H9 (cell line): ENCODE measurements around the gene SNCA. TPM values are rescaled to one million over a fixed set of nuclear protein-coding genes. Genes with fewer than 3 reads are reported as not detected.

ENCODE experiments used
- DNase-seq: peaks from one replicate; pipeline ENCODE4 v3.0.0-alpha.2; 2017
- H2AFZ ChIP-seq: one replicate; pipeline ENCODE4 v1.6.1; 2013; ENCODE audit warnings: mild to moderate bottlenecking, low read length, control low read depth, moderate library complexity
- H2AK5ac ChIP-seq: 2 replicates; pipeline ENCODE4 v1.6.1; 2013; ENCODE audit warnings: low read length, control low read depth, mixed read lengths; ENCODE audit not compliant: insufficient read length
- H2BK120ac ChIP-seq: one replicate; pipeline ENCODE4 v1.6.1; 2013; ENCODE audit warnings: low read depth, mild to moderate bottlenecking, low read length, control low read depth, inconsistent platforms; ENCODE audit not compliant: poor library complexity, severe bottlenecking
- H2BK12ac ChIP-seq: 2 replicates; pipeline ENCODE4 v1.6.1; 2013; ENCODE audit warnings: low read length, control low read depth, mixed read lengths, low read depth; ENCODE audit not compliant: insufficient read length
- H2BK15ac ChIP-seq: 2 replicates; pipeline ENCODE4 v1.6.1; 2013; ENCODE audit warnings: low read depth, low read length, control low read depth
- H2BK20ac ChIP-seq: one replicate; pipeline ENCODE4 v1.6.1; 2013; ENCODE audit warnings: low read depth, mild to moderate bottlenecking, low read length, control low read depth, inconsistent platforms; ENCODE audit not compliant: poor library complexity, severe bottlenecking
- H2BK5ac ChIP-seq: 2 replicates; pipeline ENCODE4 v1.6.1; 2013; ENCODE audit warnings: low read length, control low read depth, mixed read lengths; ENCODE audit not compliant: insufficient read length
- H3K14ac ChIP-seq: 2 replicates; pipeline ENCODE4 v1.6.1; 2013; ENCODE audit warnings: low read length, control low read depth; ENCODE audit not compliant: insufficient read depth
- H3K18ac ChIP-seq: 2 replicates; pipeline ENCODE4 v1.6.1; 2013; ENCODE audit warnings: low read depth, mild to moderate bottlenecking, mixed read lengths, low read length, control low read depth; ENCODE audit not compliant: insufficient read length
- H3K23ac ChIP-seq: 2 replicates; pipeline ENCODE4 v1.6.1; 2013; ENCODE audit warnings: low read length, control low read depth, mixed read lengths, low read depth; ENCODE audit not compliant: insufficient read length
- H3K23me2 ChIP-seq: 2 replicates; pipeline ENCODE4 v1.6.1; 2013; ENCODE audit warnings: low read depth, mild to moderate bottlenecking, mixed read lengths, low read length, control low read depth; ENCODE audit not compliant: insufficient read length, poor library complexity, severe bottlenecking
- H3K27ac ChIP-seq: 2 replicates; pipeline ENCODE4 v1.5.1; 2013; ENCODE audit warnings: low read length, control low read depth, mixed read lengths, low read depth; ENCODE audit not compliant: insufficient read length
- H3K27me3 ChIP-seq: 2 replicates; pipeline ENCODE4 v1.6.1; 2013; ENCODE audit warnings: low read length, control low read depth, inconsistent platforms; ENCODE audit not compliant: insufficient read depth
- H3K4ac ChIP-seq: 2 replicates; pipeline ENCODE4 v1.6.1; 2013; ENCODE audit warnings: low read depth, mild to moderate bottlenecking, control low read depth, inconsistent platforms, low read length, moderate library complexity
- H3K4me1 ChIP-seq: 2 replicates; pipeline ENCODE4 v1.6.1; 2013; ENCODE audit warnings: low read length, control low read depth, inconsistent platforms; ENCODE audit not compliant: insufficient read depth
- H3K4me2 ChIP-seq: 2 replicates; pipeline ENCODE4 v1.6.1; 2013; ENCODE audit warnings: low read length, control low read depth, mixed read lengths; ENCODE audit not compliant: insufficient read length, insufficient read depth
- H3K56ac ChIP-seq: 2 replicates; pipeline ENCODE4 v1.6.1; 2013; ENCODE audit warnings: low read depth, mild to moderate bottlenecking, mixed read lengths, low read length, control low read depth; ENCODE audit not compliant: insufficient read length
- H3K79me1 ChIP-seq: 2 replicates; pipeline ENCODE4 v1.6.1; 2013; ENCODE audit warnings: low read depth, mild to moderate bottlenecking, moderate library complexity, low read length, control low read depth, inconsistent platforms; ENCODE audit not compliant: insufficient read depth, poor library complexity, severe bottlenecking
- H3K79me2 ChIP-seq: 2 replicates; pipeline ENCODE4 v1.6.1; 2013; ENCODE audit warnings: low read length, control low read depth, inconsistent platforms; ENCODE audit not compliant: insufficient read depth
- H3K9ac ChIP-seq: 2 replicates; pipeline ENCODE4 v1.6.1; 2013; ENCODE audit warnings: low read length, control low read depth, mixed read lengths; ENCODE audit not compliant: insufficient read length; ENCODE audit errors: extremely low read depth
- H3K9me3 ChIP-seq: one replicate; pipeline ENCODE4 v1.6.1; 2013; ENCODE audit warnings: low read depth, low read length, inconsistent platforms; ENCODE audit not compliant: control insufficient read depth
- H3T11ph ChIP-seq: one replicate; pipeline ENCODE4 v1.6.1; 2013; ENCODE audit warnings: mild to moderate bottlenecking, low read length, control low read depth, inconsistent platforms
- H4K20me1 ChIP-seq: one replicate; pipeline ENCODE4 v1.6.1; 2013; ENCODE audit not compliant: control insufficient read depth, insufficient read length, insufficient read depth
- H4K5ac ChIP-seq: 2 replicates; pipeline ENCODE4 v1.6.1; 2013; ENCODE audit warnings: low read depth, mild to moderate bottlenecking, mixed read lengths, low read length, control low read depth; ENCODE audit not compliant: insufficient read length
- H4K8ac ChIP-seq: replicated peaks from 2 replicates; pipeline ENCODE4 v1.6.1; 2013; ENCODE audit warnings: low read length, control low read depth, mixed read lengths, low read depth; ENCODE audit not compliant: insufficient read length
- H4K91ac ChIP-seq: 2 replicates; pipeline ENCODE4 v1.6.1; 2013; ENCODE audit warnings: low read depth, mild to moderate bottlenecking, moderate library complexity, mixed read lengths, low read length, control low read depth; ENCODE audit not compliant: insufficient read length
- H3K27ac Mint-ChIP-seq, 3 experiments: 2 replicates in 2 of 3; 3 replicates in 1 of 3; pipeline ENCODE4 v1.8.0; 2020 to 2021; ENCODE audit warnings: mixed read lengths in 3 of 3, mild to moderate bottlenecking in 1 of 3, moderate library complexity in 1 of 3
- H3K27me3 Mint-ChIP-seq: 2 replicates; pipeline ENCODE4 v1.8.0; 2021; ENCODE audit warnings: low read depth, mild to moderate bottlenecking, moderate library complexity, mixed read lengths
- H3K36me3 Mint-ChIP-seq, 3 experiments: 2 replicates in 2 of 3; 3 replicates in 1 of 3; pipeline ENCODE4 v1.8.0; 2020 to 2021; ENCODE audit warnings: low read depth in 3 of 3, mixed read lengths in 3 of 3; ENCODE audit not compliant: insufficient read depth in 1 of 3
- H3K4me1 Mint-ChIP-seq, 2 experiments: 2 replicates each; pipeline ENCODE4 v1.8.0; 2020; ENCODE audit warnings: mixed read lengths in 2 of 2
- H3K4me3 Mint-ChIP-seq, 2 experiments: 2 replicates in 1 of 2; 3 replicates in 1 of 2; pipeline ENCODE4 v1.8.0; 2020 to 2021; ENCODE audit warnings: mild to moderate bottlenecking in 2 of 2, mixed read lengths in 2 of 2, moderate library complexity in 1 of 2
- H3K9me3 Mint-ChIP-seq, 2 experiments: 2 replicates in 1 of 2; 3 replicates in 1 of 2; pipeline ENCODE4 v1.8.0; 2020; ENCODE audit warnings: mild to moderate bottlenecking in 2 of 2, mixed read lengths in 2 of 2, moderate library complexity in 1 of 2
- WGBS: extraction: QIAGEN DNeasy Blood & Tissue Kit; methylation state at CpG from one replicate; pipeline ENCODE4 v1.1.7; 2013; ENCODE audit warnings: missing lambda C conversion rate, low lambda C conversion rate, mixed read lengths; ENCODE audit not compliant: insufficient read length; ENCODE audit errors: extremely low coverage; 5-methylcytosine and 5-hydroxymethylcytosine counted together
- total RNA-seq: library from RNA; stranded (reverse); gene quantifications from 2 replicates; pipeline ENCODE4 v1.2.1, GENCODE V29; 2021
- TF ChIP-seq, protein P1 (sequence below): fragments of 200-600 bp; sonication (generic); conservative IDR thresholded peaks from 3 replicates; pipeline ENCODE4 v1.8.0; 2021; ENCODE audit warnings: antibody characterized with exemption, mild to moderate bottlenecking

The SNCA gene
- total RNA-seq, 1 experiment from 2014 or later, result 8.5 TPM

GRCh38 chr4:89759426-89759825 is 77.5 kb downstream of the SNCA start:
- Mint-ChIP-seq H3K27ac (no peak overlapping the region), H3K4me1 (no peaks in the 10 kb centered on the region), H3K4me3 (no peak overlapping the region), H3K27me3 (no peaks in the 10 kb centered on the region), H3K9me3 (no peaks in the 10 kb centered on the region), H3K36me3 (no peaks in the 10 kb centered on the region)
- H3K23me2 ChIP-seq, result no peaks in the 10 kb centered on the region
- no peak for DNase-seq
- H4K91ac ChIP-seq, result no peak overlapping the region
- no peaks in the 10 kb centered on the region for H4K20me1 ChIP-seq
- no peak overlapping the region for H2BK120ac ChIP-seq
- no peak overlapping the region for H2BK20ac ChIP-seq
- H3K4me2 ChIP-seq, result no peak overlapping the region
- TF ChIP-seq, protein P1, sequence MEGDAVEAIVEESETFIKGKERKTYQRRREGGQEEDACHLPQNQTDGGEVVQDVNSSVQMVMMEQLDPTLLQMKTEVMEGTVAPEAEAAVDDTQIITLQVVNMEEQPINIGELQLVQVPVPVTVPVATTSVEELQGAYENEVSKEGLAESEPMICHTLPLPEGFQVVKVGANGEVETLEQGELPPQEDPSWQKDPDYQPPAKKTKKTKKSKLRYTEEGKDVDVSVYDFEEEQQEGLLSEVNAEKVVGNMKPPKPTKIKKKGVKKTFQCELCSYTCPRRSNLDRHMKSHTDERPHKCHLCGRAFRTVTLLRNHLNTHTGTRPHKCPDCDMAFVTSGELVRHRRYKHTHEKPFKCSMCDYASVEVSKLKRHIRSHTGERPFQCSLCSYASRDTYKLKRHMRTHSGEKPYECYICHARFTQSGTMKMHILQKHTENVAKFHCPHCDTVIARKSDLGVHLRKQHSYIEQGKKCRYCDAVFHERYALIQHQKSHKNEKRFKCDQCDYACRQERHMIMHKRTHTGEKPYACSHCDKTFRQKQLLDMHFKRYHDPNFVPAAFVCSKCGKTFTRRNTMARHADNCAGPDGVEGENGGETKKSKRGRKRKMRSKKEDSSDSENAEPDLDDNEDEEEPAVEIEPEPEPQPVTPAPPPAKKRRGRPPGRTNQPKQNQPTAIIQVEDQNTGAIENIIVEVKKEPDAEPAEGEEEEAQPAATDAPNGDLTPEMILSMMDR, result no peak
- no peak overlapping the region for H2AFZ ChIP-seq
- H3K9me3 ChIP-seq, result no peaks in the 10 kb centered on the region
- H3K14ac ChIP-seq, result no peak overlapping the region
- no peak overlapping the region for H3T11ph ChIP-seq
- no peak overlapping the region for H2BK12ac ChIP-seq
- no peak overlapping the region for H3K9ac ChIP-seq
- H2AK5ac ChIP-seq, result no peak overlapping the region
- H3K27me3 ChIP-seq, result no peaks in the 10 kb centered on the region
- H3K56ac ChIP-seq, result no peak overlapping the region
- H3K18ac ChIP-seq, result no peak overlapping the region
- H3K79me1 ChIP-seq, result no peaks in the 10 kb centered on the region
- H3K79me2 ChIP-seq, result no peaks in the 10 kb centered on the region
- no peak overlapping the region for H4K5ac ChIP-seq
- no peak overlapping the region for H3K4ac ChIP-seq
- no peak overlapping the region for H3K27ac ChIP-seq
- no peak overlapping the region for H4K8ac ChIP-seq
- H3K4me1 ChIP-seq, result no peaks in the 10 kb centered on the region
- no peak overlapping the region for H2BK5ac ChIP-seq
- H2BK15ac ChIP-seq, result no peak overlapping the region
- no CpG with 5 or more reads among the region's 2 CpGs for WGBS
- H3K23ac ChIP-seq, result no peak overlapping the region
